GM19238 (cell line): ENCODE data around the gene EXOC6B.
A peak's percentile ranks its signal among the peaks of the same experiment; 100 is the strongest.

Experiments used
- DNase-seq: peaks from one replicate; pipeline ENCODE4 v3.0.0; 2011; ENCODE audit warnings: low spot score; ENCODE audit not compliant: insufficient read length

The EXOC6B gene

DNA sequence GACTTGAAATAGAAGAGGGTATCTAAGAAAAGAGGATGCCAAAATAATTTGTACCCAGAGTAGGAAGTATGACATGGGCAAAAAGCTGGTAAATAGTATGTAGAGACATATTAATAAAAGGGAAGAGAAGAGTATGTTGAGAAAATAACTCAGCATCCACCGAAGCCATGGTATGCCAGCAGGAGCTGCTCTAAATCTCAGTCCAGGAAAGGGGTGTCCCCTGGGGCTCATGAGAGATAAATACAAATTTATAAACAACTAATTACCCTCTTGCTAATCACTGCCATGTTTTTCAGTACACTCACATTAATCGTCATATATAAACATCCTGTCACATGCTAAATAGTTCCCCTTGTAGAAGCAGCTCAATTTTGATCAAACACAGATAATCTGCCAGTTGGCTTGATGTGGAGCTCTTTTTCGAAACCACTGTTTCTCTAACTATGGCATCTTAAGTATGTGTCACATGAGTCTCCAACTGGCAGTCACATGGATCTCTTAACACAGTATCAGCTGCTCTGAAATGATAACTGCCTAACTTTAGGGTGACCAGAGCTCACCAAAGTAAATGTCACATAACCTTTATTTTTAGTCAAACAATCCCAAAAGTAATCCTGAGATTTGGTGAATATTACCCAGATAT, 31.9 kb downstream of the EXOC6B start:
- DNase-seq: no peak

DNA sequence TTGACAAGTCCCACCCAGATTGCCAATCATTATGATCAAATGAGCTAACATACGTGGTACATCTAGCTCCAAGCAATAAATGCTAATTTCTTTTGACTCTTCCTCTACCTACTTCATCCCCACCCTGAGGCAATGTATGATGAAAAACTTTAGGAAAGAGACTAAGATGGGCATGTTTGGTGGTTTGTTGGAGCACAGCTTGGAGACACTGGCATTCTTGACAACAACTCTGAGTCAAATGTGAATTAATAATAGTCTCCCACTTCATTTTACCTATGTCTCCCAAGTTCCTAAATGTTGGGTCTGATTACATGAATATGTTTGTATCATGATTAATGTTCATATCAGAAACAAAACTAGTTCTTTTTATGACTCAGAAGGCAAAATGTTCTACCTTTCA, 36.6 kb downstream of the EXOC6B start:
- no peak for DNase-seq

- DNase-seq: no peak
Measured at GRCh38 chr2:72788756-72789155, 37.1 kb downstream of the EXOC6B start.

DNA sequence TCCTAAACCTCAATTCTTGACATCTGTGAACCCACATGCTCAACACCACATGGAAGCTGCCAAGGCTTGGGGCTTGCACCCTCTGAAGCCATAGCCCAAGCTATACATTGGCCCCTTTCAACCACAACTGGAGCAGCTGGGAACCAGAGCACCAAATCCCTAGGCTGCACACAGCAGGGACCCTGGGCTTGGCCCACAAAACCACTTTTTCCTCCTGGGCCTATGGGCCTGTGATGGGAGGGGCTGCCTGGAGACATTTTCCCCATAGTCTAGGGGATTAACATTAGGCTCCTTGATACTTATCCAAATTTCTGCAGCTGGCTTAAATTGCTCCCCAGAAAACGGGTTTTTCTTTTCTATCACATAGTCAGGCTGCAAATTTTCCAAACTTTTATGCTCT, 40.3 kb downstream of the EXOC6B start:
- DNase-seq: no peak

GRCh38 chr2:72782520-72782919, 43.3 kb downstream of the EXOC6B start:
- DNase-seq: no peak

DNA sequence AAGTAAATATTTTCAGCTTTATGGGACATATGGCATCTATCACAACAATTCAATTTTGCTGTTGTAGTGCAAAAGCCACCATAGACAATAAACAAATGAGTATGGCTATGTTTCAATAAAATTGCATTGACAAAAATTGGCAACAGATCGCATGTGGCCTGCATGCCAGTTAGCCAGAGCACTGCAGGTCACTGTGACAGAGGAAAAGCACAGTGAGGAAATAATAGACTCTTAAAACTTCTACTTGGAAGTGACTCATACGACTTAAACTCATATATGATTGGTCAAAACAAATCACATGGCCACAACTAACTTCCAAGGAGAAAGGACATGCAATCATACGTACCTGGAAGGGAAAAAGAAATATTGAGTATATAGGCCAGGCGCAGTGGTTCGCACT, 44.4 kb downstream of the EXOC6B start:
- DNase-seq: no peak

- no peak for DNase-seq
Measured at GRCh38 chr2:72780477-72780876, 45.4 kb downstream of the EXOC6B start.

DNA sequence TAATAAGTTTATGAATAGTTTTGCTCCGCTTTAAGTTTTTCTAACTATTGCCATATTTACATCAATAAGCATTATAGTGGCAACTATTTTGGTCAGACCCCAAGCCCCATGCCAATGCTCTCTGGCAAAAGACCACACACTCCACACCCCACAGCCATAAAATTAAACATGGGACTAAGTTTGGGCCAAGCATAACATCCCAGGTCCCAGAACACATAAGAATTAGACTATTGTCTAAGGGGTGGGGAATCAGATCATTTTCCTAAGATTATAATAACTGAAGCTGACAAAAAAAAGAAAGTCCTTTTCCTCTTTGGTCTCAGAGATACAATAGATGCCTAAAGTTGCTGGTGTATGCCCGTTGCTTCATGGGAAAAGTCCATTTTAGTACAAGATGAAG, 46.3 kb downstream of the EXOC6B start:
- DNase-seq: no peak

- no peak for DNase-seq
Measured at GRCh38 chr2:72778410-72778809, 47.4 kb downstream of the EXOC6B start.

DNA sequence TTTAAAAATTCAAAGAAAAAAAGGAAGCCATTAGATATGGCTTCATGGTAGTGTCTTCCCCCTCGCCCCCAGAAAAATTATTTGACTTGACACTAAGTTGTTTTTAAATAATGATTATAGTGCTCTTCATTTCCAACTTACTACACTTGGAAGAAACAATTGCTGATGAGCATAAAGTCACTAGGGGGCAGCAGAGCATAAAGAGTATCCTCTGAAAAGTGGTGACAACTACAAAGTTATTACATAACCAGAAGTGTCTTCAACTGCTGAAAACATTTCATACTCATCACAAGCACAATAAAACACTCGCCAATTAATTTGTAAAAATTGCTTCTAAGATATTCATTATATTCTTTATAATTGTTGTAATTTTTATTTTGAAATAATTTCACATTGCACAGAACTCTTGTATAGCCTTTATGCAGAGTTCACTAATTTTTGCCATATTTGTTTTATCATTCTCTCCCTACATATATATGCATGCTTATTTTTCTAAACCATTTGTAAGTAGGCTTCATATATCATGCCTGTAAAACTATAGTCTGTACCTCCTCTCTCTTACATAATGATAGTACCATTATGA, 54.9 kb downstream of the EXOC6B start:
- peak; percentile 3 for DNase-seq

- DNase-seq: no peak
Measured at GRCh38 chr2:72765997-72766609, 59.7 kb downstream of the EXOC6B start.

- DNase-seq: no peak
Measured at GRCh38 chr2:72762276-72762675, 63.6 kb downstream of the EXOC6B start.

GRCh38 chr2:72759755-72760154, 66.1 kb downstream of the EXOC6B start:
- DNase-seq: no peak

GRCh38 chr2:72757177-72757775, 68.6 kb downstream of the EXOC6B start:
- no peak for DNase-seq

DNA sequence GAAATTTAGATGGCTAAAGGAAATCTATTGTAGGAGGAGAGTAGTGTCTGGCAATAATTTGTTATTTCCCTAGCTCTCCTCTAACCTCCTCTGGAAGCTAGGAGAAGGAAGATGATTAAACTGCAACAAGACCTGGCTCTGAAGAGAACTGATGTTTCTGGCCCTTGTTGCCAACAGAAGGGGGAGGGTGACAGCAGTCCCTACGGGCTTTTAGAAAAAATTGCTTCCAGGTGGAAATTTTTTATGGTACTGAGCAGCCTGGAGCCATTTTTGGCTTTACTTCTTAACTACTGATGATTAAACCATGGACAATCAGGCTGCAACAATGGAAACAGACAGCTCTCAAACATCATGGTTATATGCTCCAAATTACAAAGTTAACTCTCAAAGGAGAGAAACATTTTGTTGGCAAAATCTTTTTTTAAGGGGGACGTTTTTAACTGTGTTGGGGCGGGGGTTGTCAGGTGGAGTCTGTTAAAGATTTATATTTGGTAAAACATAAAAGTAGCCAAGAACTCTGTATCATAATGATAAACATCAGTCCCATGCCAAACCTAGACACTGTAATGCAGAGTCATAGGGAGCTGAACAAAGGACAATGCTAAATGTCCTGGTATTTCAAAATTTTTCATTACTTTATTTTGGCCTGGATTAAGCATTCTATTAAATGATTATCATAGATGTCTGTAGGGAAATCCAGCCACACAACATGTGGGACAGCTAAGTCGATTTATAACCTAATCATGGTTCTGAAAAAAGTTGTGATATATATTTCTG, 70.0 kb downstream of the EXOC6B start:
- no peak for DNase-seq

DNA sequence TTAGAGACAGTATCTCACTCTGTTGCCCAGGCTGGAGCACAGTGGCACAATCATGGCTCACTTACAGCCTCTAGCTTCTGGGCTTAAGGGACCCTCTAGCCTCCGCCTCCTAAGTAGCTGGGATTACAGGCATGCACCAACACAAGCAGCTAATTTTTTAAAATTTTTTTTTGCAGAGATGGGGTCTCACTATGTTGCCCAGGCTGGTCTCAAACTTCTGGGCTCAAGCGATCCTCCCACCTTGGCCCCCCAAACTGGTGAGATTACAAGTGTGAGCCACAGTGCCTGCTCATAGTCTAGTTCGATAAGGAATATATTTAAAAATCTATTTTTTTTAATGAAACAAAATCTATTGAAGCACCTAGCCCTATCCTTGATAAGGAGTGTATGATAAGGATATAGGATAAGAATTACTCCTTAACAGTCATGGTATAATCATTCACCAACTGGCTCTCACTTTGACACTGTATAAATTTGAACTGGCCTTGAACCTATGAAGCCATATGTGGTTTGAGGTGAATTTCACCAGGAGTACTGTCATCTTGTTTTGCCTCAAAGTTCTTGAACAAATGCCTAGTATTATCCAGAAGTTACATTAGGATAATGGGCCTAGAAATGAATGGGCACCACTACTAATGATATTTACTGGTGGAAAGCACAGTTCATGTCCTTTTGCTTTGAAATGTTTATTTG, 71.1 kb downstream of the EXOC6B start:
- DNase-seq: no peak

GRCh38 chr2:72750977-72751639, 74.7 kb downstream of the EXOC6B start:
- DNase-seq: no peak

GRCh38 chr2:72750466-72750865, 75.4 kb downstream of the EXOC6B start:
- no peak for DNase-seq

DNA sequence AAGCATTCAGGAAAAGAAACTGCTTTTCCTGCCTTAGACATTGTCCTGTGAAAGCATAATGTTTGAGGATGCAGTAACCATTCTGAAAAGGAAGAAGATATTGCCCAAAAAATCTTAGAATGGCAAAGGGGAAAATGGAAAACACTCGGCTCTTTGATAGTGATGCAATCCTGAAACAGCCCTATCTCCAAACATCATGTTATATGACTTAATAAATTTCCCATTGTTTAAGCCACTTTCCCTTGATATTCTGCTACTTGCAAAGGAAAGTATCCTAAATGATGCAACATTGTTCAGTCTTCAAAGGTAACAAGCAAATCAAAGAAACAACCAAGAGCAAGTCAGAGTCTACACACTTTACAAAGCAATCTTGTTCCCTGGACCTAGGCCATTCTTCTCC, 78.5 kb downstream of the EXOC6B start:
- no peak for DNase-seq

DNA sequence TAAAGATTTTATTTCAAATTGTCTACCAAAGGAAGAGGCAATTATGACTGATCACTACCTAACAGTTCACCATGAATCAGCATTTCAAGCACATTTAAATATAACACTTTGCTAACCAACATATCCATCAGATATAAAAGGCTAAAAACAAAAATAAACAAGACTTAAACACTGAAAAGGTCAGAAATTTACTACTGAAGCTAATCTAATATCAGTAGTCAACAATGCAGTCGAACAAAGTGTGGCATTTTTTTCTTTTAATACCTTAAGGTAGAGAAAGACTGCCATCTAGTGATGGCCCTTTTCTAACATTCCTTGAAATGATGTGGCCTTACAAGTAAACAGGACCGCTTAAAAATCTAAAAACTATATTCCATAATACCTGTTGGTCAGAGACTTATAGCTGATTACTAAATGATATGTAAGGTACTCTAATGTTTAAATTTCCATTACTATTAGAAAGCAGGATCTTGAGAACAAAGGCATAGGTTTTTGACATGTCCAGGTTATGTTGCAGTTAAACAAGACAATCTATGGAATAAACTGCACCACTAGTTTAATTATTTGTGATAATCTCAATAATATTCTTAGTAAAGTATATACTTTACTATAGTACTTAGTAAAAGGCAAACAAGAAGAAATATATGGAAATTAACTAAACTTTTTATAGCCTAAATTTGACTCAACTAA, 80.0 kb downstream of the EXOC6B start:
- DNase-seq: peak; percentile 3
